ENCODE results near the gene P2RY2.
A peak's percentile ranks its signal among the peaks of the same experiment; 100 is the strongest.
"Not testable (repeated sequence)": the region's sequence is repeated elsewhere in the genome, so short reads cannot be mapped to it uniquely, and the experiment has no call there.

The P2RY2 gene

GRCh38 chr11:73270016-73270854 is 52.2 kb downstream of the P2RY2 start:
- no peak for DNase-seq

DNA sequence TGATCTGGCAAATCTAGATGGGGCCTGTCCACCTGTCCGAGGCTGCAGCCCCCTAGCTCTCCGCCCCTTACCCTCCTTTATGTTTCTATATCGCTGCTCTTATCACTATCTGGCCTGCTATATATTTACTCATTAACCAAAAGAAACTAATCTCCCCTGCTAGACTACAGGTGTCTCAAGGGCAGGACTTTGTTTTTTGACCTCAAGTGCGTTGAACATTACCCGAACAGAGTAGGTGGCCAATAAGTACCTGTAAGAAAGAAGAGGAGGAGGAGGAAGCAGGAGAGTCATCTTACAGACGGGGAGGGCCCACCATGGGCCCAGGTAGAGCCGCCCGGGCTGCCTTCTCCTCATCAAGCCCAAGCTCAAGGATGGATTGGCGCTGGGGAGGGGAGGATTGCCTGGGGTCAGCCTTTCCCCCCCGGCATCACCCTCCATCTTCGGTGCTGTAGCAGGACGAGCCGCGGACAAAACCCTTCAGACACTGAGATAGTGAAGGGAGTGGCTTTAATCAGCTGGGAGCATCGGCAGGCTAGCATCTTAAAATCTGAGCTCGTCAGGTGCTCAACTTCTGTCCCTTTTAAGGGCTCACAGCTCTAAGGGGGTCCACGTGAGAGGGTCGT is 52.9 kb downstream of the P2RY2 start:
- DNase-seq = no peak

- DNase-seq = not testable (repeated sequence)
These were observed 53.4 kb downstream of the P2RY2 start for GRCh38 chr11:73271478-73271865.

GRCh38 chr11:73271936-73272679 is 54.0 kb downstream of the P2RY2 start, which contains the start of gene P2RY6:
Gene P2RY6 (plus strand): TSS chr11:73272338. CDS start chr11:73296519, 24,181 bp downstream.
- DNase-seq = peak; percentile 21

DNA sequence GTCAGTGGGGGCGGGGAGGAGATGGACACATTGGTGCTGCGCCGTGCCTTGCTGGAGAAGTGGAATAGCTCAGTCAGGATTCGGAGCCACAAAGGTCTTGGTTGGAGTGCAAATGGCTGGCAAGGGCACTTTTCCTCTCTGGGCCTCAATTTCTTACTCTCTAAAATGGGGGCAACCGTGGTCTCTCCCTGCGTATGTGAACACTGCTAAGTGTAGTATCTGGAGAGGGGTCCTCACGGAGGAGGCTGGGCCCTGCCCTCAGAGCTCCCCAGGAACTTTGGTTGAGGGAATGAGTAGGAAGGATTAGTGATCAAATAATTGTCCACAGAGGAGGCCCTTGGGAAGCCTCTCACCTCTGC is 54.6 kb downstream of the P2RY2 start:
- DNase-seq = no peak

GRCh38 chr11:73273222-73273895 is 55.3 kb downstream of the P2RY2 start:
- DNase-seq = peak; percentile 6

DNA sequence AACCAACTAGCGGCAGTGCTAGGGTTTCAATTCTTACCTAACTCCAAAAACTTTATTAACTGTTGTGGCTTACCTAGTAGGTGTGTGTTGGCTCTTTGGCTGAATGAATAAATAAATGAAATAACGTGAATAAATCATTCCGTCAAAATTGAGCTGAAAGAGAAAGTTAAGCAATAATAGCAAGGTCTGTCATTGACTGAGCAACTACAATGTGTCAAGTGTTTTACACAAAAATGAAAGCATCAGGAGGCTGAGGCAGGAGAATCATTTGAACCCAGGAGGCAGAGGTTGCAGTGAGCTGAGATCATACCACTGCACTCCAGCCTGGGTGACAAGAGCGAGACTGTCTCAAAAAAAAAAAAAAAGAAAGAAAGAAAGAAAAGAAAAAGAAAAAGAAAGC is 56.1 kb downstream of the P2RY2 start:
- not testable (repeated sequence) for DNase-seq

DNA sequence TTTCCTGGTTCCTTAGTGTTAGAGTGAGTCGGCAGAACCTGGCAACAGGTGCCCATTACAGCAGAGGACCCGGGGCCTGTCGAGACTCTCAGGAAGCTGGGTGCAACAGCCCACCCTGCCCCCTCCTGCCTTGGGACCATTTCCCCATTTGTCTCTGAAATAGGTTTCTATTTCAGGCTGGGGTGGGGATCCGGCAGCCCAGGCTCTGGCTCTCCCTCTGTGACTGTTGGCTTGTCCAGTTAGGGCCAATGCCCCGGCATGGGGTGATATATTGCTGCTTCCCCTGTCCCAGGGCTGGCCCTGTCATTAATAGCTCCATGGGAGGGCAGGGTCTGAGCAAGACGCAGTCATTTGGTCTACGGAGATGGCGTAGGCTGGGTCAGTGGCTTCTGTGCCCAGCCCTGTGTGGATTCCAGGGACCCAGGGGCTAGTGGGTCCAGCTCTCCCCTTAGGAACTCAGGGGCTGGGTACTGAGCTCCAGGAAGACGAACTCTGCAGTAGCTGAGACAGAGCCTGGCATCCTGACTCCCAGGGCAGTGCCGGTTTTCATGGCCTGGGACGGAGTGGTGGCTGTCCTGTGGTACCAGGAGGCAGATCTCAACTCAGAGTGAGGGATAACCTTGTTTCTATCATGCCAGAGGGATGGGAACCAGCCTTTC is 56.8 kb downstream of the P2RY2 start:
- DNase-seq = peak; percentile 5

GRCh38 chr11:73275381-73275750 is 57.3 kb downstream of the P2RY2 start:
- no peak for DNase-seq

- no peak for DNase-seq
These were observed 59.4 kb downstream of the P2RY2 start for GRCh38 chr11:73277467-73277866.

DNA sequence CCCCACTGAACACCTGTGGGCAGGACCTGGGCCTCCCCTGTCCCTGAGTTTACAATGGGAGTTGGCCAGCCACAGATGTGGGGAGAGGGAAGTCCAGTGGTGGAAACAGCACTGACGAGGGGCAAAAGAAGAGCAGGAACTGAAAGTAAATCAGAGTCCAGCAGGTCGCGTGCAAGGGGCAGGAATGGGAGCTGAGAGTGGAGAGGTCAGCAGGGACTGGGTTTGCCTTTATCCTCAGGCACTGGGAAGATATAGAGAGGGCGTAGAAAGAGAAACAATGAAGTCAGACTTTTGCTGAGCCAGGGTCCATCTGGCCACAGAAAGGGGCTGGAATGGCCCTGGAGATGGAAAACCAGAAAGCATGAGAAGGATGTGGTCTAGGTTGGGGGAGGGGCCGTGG is 62.5 kb downstream of the P2RY2 start:
- no peak for DNase-seq

GRCh38 chr11:73281201-73281741 is 63.2 kb downstream of the P2RY2 start:
- DNase-seq = no peak

DNA sequence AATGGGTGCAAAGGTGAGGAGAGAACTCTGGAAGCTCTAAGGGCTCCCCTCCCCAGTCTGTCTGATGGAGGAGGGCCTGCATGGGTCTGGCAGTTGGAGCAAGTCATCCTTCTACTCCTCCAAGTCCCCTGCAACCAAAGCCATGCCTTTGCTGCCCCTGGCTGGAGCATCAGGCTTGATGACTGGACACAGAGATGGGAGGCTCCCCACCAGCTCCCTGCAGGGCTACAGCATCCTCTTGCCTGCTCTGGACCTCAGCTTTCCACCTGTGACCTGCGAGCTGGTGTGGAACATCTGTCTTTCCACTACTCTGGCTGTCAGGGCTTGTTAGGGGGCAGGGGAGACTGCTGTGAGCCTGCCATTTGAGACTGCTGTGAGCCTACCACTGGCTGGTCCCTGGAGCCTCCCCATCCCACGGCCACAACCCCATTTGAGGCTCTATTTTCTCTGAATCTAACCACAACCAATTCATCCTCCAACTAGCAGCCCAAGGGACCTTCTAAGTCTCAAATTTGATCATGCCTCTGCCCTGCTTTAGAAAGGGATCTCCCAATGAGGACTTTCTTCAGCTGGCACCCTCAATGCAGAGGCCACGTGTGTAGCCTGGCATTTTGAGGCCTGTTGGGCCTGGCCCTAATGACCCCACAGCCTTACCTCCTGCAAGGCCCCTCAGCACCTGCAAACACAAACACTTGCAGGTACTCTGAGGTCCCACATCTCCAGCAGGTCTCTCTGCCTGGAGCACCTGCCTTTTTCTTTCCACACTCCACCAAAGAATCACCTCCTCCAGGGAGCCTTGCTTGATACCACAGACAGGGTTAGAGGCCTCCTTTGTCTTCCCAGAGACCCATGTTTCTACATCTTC is 63.9 kb downstream of the P2RY2 start:
- no peak for DNase-seq

- DNase-seq = no peak
These were observed 65.4 kb downstream of the P2RY2 start for GRCh38 chr11:73283276-73284000.

DNA sequence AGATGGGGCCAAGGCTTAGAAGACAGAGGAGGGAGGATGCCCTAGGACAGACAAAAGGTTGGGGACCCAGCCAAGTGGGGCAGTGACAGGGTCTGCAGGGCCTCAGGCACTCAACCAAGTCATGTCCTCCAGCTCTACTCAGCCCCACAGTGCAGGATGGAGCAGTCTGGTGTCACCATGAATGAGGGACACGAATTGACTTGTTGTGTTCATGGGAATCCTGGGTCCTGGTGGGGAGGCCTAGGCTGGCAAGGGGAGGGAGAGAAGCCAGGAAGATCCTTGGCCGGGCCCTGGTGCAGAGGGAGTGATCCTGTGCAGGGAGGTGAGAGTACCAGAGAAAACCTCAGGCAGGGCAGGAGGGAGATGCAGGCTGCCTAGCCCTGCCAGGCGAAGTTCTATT is 66.0 kb downstream of the P2RY2 start:
- no peak for DNase-seq

DNA sequence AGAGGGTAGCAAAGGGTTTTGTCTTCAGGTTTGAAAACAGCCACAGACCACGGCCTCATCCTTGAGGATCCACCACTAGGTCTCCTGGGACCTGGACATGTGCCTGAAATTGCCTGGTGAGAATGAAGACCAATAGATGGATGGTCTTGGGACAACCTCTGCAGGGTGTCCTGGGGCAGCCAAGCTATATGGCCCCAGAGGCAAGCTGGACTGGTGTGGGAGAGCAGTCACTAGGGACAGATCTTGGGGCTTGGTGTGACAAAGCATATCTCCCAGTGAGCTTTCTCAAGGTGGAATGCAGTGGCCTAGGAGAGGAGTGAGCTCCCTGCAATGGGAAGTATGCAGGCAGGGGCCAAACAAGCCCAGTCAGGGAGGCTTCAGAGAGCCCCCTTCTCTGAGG is 67.6 kb downstream of the P2RY2 start:
- no peak for DNase-seq

All from 8988T (cell line).